Measurements from ENCODE around the gene PLCL1.

PLCL1 gene

DNA sequence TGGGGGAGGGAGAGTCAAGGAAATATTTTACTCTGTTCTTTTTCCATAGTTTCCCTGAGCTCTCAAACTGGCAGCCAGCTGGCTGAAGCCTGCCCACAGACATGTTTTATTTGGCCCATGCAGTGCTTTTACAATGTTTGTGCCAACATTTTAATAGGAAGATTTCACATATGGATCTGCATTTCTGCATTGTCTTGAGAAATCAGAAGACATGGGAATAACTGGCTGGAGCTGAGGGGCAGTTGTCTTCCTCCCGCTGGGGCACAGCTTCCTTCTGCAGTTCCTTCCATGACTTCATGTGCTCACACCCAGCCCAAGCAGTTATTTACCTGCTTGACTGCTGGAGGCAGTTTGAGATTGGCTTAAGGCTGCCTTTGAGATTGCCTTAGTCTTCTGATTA, 74.4 kb downstream of the PLCL1 start:
- H3K27ac ChIP-seq, result no peak overlapping the region
- H3K27me3 ChIP-seq (ENCODE audit: insufficient read depth, low read depth), result no peaks in the 10 kb centered on the region
- no peaks in the 10 kb centered on the region for H3K79me2 ChIP-seq (ENCODE audit: insufficient read depth, low read depth)
- no peaks in the 10 kb centered on the region for H3K36me3 ChIP-seq (ENCODE audit: insufficient read depth)
- H4K20me1 ChIP-seq (ENCODE audit: insufficient read depth), result no peaks in the 10 kb centered on the region
- H3K4me1 ChIP-seq (ENCODE audit: low read depth, poor library complexity, severe bottlenecking), result no peaks in the 10 kb centered on the region
- H2AFZ ChIP-seq (ENCODE audit: low read depth), result no peak overlapping the region
- H3K4me3 ChIP-seq (IDR thresholded peaks at IDR 0.05; ENCODE audit: insufficient read depth, low read depth, low read length), result no peak overlapping the region
- TF ChIP-seq, protein P1, sequence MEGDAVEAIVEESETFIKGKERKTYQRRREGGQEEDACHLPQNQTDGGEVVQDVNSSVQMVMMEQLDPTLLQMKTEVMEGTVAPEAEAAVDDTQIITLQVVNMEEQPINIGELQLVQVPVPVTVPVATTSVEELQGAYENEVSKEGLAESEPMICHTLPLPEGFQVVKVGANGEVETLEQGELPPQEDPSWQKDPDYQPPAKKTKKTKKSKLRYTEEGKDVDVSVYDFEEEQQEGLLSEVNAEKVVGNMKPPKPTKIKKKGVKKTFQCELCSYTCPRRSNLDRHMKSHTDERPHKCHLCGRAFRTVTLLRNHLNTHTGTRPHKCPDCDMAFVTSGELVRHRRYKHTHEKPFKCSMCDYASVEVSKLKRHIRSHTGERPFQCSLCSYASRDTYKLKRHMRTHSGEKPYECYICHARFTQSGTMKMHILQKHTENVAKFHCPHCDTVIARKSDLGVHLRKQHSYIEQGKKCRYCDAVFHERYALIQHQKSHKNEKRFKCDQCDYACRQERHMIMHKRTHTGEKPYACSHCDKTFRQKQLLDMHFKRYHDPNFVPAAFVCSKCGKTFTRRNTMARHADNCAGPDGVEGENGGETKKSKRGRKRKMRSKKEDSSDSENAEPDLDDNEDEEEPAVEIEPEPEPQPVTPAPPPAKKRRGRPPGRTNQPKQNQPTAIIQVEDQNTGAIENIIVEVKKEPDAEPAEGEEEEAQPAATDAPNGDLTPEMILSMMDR (conservative IDR thresholded peaks at IDR 0.05; ENCODE audit: low read depth, low read length), result no peak
- H3K4me2 ChIP-seq, result no peak overlapping the region
- H3K9ac ChIP-seq, result no peak overlapping the region

DNA sequence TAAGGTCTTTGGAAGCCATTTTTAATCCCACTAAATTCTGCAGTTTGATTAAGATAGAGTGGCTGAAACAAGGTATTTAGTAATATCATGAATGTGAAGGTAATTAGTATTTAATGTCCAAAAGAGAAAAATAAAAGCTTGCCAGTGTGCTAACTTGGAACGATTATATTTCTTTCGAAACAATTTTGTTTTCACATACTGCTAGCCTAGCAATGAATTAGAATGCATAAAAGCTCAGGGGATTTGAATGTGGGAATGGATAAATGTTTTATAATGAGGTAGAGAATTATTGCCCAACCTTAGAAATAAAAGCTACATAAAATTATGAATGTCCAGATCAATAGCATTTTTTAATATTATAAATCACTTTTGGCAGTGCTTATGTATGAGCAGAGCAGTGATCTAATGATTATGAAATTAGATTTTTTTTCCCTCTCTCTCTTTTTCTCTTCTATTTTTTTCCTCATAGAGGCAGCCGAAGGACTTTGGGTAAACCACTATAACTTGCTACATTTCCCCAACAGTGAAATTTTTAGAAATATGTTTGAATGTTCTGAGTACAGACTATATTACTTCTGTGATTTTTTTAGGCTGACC, 75.5 kb downstream of the PLCL1 start:
- Histone ChIP-seq H3K79me2 (ENCODE audit: insufficient read depth, low read depth) (no peaks in the 10 kb centered on the region), H3K36me3 (ENCODE audit: insufficient read depth) (no peaks in the 10 kb centered on the region), H3K27me3 (ENCODE audit: insufficient read depth, low read depth) (no peaks in the 10 kb centered on the region), H4K20me1 (ENCODE audit: insufficient read depth) (no peaks in the 10 kb centered on the region), H2AFZ (ENCODE audit: low read depth) (no peak overlapping the region), H3K27ac (no peak overlapping the region), H3K4me3 (IDR thresholded peaks at IDR 0.05; ENCODE audit: insufficient read depth, low read depth, low read length) (no peak overlapping the region), H3K4me2 (no peak overlapping the region), H3K9ac (no peak overlapping the region), H3K4me1 (ENCODE audit: low read depth, poor library complexity, severe bottlenecking) (no peaks in the 10 kb centered on the region)
- TF ChIP-seq, protein P1 (conservative IDR thresholded peaks at IDR 0.05; ENCODE audit: low read depth, low read length), result no peak

DNA sequence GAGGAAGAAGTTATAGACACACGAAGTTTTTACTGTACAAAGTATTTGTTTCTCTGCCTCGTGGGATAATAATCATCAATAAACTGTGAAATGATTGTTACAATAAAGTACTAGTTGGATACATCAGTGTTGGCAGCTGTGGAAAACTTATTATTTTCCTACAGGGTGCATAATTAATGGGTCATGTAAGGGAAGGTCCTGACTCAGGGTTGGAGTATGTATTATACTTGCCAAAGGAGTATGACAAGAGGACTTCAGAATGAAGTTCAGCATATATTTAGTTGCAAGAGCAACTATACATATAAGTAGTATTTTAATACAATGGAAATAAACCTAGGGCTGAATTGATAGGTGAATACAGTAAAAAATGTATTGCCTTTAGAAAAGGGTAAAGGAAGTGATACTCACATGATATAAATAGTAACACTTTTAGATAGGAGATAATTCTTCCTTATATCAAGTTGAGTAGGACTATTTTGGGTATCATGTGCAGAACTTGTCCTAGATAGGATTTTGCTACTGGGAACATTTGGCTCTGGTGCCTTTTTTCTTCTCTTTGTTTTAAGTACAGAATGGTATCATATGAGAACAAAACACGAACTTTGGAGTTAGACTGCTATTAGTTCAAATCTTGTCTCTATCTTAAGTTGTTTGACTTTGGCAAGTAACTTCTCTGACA, 79.1 kb downstream of the PLCL1 start:
- Histone ChIP-seq H3K27me3 (ENCODE audit: insufficient read depth, low read depth) (no peaks in the 10 kb centered on the region), H3K4me1 (ENCODE audit: low read depth, poor library complexity, severe bottlenecking) (no peaks in the 10 kb centered on the region), H3K4me3 (IDR thresholded peaks at IDR 0.05; ENCODE audit: insufficient read depth, low read depth, low read length) (no peak overlapping the region), H3K79me2 (ENCODE audit: insufficient read depth, low read depth) (no peaks in the 10 kb centered on the region), H4K20me1 (ENCODE audit: insufficient read depth) (no peaks in the 10 kb centered on the region), H3K9ac (no peak overlapping the region), H3K36me3 (ENCODE audit: insufficient read depth) (no peaks in the 10 kb centered on the region), H3K27ac (no peak overlapping the region), H2AFZ (ENCODE audit: low read depth) (no peak overlapping the region), H3K4me2 (no peak overlapping the region)
- TF ChIP-seq, protein P1 (conservative IDR thresholded peaks at IDR 0.05; ENCODE audit: low read depth, low read length), result no peak

DNA sequence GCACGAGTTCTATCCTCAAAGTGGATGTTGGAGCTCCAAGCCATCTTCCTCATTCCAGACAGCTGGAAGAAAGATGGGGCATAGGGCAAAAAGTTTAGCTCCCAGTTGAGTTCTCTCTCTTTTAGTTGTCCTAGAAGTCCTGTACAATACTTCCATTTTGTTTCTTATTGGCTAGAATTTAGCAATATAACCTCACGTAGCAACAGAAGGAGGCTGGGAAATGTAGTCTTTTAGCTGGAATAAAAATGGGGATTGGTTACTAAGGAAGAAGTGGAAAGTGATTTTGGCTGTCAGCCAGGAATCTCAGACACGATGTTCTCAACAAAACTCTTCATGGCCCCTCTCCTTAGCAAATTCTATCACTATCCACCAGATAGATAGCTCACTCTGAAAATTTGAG, 79.9 kb downstream of the PLCL1 start:
- no peak overlapping the region for H3K9ac ChIP-seq

More for the DNA sequence above, 79.9 kb downstream of the PLCL1 start:
- H3K79me2 ChIP-seq (ENCODE audit: insufficient read depth, low read depth), result no peaks in the 10 kb centered on the region
- no peak overlapping the region for H3K4me2 ChIP-seq
- H4K20me1 ChIP-seq (ENCODE audit: insufficient read depth), result no peaks in the 10 kb centered on the region
- TF ChIP-seq, protein P1 (conservative IDR thresholded peaks at IDR 0.05; ENCODE audit: low read depth, low read length), result no peak
- H2AFZ ChIP-seq (ENCODE audit: low read depth), result no peak overlapping the region
- H3K36me3 ChIP-seq (ENCODE audit: insufficient read depth), result no peaks in the 10 kb centered on the region
- no peak overlapping the region for H3K27ac ChIP-seq
- no peaks in the 10 kb centered on the region for H3K4me1 ChIP-seq (ENCODE audit: low read depth, poor library complexity, severe bottlenecking)
- no peak overlapping the region for H3K4me3 ChIP-seq (IDR thresholded peaks at IDR 0.05; ENCODE audit: insufficient read depth, low read depth, low read length)
- H3K27me3 ChIP-seq (ENCODE audit: insufficient read depth, low read depth), result no peaks in the 10 kb centered on the region

Measured in KMS-11 (cell line).